K562 (cell line): ENCODE results near the gene GDF2.

Experiments
- ARID2 ChIP-seq: fragments of 450-650 bp; IDR thresholded peaks from 2 replicates; pipeline ENCODE4 v1.6.1; 2017; ENCODE audit warnings: antibody characterized with exemption, mild to moderate bottlenecking
- CC2D1A ChIP-seq: fragments of 450-650 bp; IDR thresholded peaks from 2 replicates; pipeline ENCODE4 v1.6.1; 2017; ENCODE audit warnings: mild to moderate bottlenecking
- CHD1 ChIP-seq: fragments of 200-600 bp; sonication (generic); IDR thresholded peaks from one replicate; pipeline ENCODE4 v1.6.1; 2012; ENCODE audit warnings: mild to moderate bottlenecking, moderate library complexity, low read length, inconsistent platforms
- EHMT2 ChIP-seq: fragments of 450-650 bp; IDR thresholded peaks from 2 replicates; pipeline ENCODE4 v1.6.1; 2018; ENCODE audit warnings: antibody characterized with exemption
- POLR2A ChIP-seq: fragments of 450-650 bp; conservative IDR thresholded peaks from 2 replicates; pipeline ENCODE4 v1.6.1; 2016
- POLR2AphosphoS5 ChIP-seq: IDR thresholded peaks from 2 replicates; pipeline ENCODE4 v1.6.1; 2011; ENCODE audit warnings: mild to moderate bottlenecking, low read depth, low read length, moderate library complexity; ENCODE audit not compliant: control insufficient read depth, insufficient read depth
- TAF1 ChIP-seq: IDR thresholded peaks from 2 replicates; pipeline ENCODE4 v1.6.1; 2011; ENCODE audit warnings: mild to moderate bottlenecking, low read length, moderate library complexity; ENCODE audit not compliant: insufficient read depth, control insufficient read depth, severe bottlenecking; ENCODE audit errors: extremely low read depth
- TRIM28 ChIP-seq: fragments of 450-650 bp; IDR thresholded peaks from 2 replicates; pipeline ENCODE4 v1.6.1; 2017
- YY1 ChIP-seq, 3 experiments: IDR thresholded peaks; 2 replicates each; pipeline ENCODE4 v1.6.1; 2011; ENCODE audit warnings: low read length in 2 of 3, mild to moderate bottlenecking in 2 of 3, moderate library complexity in 2 of 3, borderline replicate concordance in 1 of 3, control low read depth in 1 of 3, low read depth in 1 of 3; ENCODE audit not compliant: insufficient read depth in 3 of 3, insufficient replicate concordance in 2 of 3, control insufficient read depth in 1 of 3, insufficient read length in 1 of 3; ENCODE audit errors: extremely low read depth in 1 of 3
- ZNF140 ChIP-seq: fragments of 250-450 bp; sonication (Bioruptor Pico); IDR thresholded peaks from 2 replicates; pipeline ENCODE4 v1.8.0; 2021; ENCODE audit warnings: moderate library complexity, mild to moderate bottlenecking, inconsistent platforms
- ZSCAN29 ChIP-seq: fragments of 450-650 bp; IDR thresholded peaks from 2 replicates; pipeline ENCODE4 v1.6.1; 2017
- TF ChIP-seq, protein P1 (sequence below), 3 experiments: IDR thresholded peaks in 2 of 3; conservative IDR thresholded peaks in 1 of 3; 2 replicates each; pipeline ENCODE4 v1.5.1; 2011 to 2012; ENCODE audit warnings: low read length in 3 of 3, mild to moderate bottlenecking in 3 of 3, control low read depth in 2 of 3, improper control_type of control experiment in 1 of 3, inconsistent platforms in 1 of 3, low read depth in 1 of 3, mixed read lengths in 1 of 3, moderate library complexity in 1 of 3; ENCODE audit not compliant: insufficient read depth in 2 of 3
- TF ChIP-seq, protein P2 (sequence below): sonication (generic); formaldehyde crosslinking; IDR thresholded peaks from 2 replicates; pipeline ENCODE4 v1.8.0; 2023; ENCODE audit warnings: mild to moderate bottlenecking, missing genetic modification reagents

DNA sequence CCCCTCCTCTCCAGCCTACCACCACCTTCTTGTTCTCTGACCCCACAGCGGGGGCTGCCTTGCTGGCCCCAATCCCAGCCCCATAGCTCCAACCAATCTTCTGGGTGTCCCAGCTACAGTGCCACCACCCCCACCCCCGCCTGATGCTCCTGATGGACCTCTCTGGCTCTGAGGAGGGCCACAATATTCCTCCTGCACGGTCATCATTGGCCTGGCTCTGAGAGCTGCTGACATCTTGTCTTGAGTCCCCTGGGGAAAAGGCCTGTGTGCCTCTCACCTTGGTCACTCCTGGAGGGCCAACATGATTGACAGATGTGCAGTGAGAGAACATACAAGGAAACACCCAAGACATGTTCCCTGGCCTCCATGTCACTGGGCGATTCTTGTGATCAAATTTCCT is 7.6 kb downstream of the GDF2 start:
- TF ChIP-seq, protein P1, sequence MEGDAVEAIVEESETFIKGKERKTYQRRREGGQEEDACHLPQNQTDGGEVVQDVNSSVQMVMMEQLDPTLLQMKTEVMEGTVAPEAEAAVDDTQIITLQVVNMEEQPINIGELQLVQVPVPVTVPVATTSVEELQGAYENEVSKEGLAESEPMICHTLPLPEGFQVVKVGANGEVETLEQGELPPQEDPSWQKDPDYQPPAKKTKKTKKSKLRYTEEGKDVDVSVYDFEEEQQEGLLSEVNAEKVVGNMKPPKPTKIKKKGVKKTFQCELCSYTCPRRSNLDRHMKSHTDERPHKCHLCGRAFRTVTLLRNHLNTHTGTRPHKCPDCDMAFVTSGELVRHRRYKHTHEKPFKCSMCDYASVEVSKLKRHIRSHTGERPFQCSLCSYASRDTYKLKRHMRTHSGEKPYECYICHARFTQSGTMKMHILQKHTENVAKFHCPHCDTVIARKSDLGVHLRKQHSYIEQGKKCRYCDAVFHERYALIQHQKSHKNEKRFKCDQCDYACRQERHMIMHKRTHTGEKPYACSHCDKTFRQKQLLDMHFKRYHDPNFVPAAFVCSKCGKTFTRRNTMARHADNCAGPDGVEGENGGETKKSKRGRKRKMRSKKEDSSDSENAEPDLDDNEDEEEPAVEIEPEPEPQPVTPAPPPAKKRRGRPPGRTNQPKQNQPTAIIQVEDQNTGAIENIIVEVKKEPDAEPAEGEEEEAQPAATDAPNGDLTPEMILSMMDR (IDR thresholded peaks at IDR 0.05 in 2 of 3, conservative IDR thresholded peaks at IDR 0.05 in 1 of 3; ENCODE audit: insufficient read depth in 2 of 3, low read depth in 1 of 3, low read length in 3 of 3): no peak
- TF ChIP-seq ARID2 (no peak), POLR2A (no peak), TAF1 (no peak), YY1 (IDR thresholded peaks at IDR 0.05; ENCODE audit: borderline replicate concordance in 1 of 3, control insufficient read depth in 1 of 3, extremely low read depth in 1 of 3, insufficient read depth in 3 of 3, insufficient read length in 1 of 3, insufficient replicate concordance in 2 of 3, low read depth in 1 of 3, low read length in 2 of 3) (no peak), POLR2AphosphoS5 (no peak), CC2D1A (no peak), EHMT2 (no peak), CHD1 (no peak), TRIM28 (no peak), ZSCAN29 (no peak), ZNF140 (no peak)
- TF ChIP-seq, protein P2, sequence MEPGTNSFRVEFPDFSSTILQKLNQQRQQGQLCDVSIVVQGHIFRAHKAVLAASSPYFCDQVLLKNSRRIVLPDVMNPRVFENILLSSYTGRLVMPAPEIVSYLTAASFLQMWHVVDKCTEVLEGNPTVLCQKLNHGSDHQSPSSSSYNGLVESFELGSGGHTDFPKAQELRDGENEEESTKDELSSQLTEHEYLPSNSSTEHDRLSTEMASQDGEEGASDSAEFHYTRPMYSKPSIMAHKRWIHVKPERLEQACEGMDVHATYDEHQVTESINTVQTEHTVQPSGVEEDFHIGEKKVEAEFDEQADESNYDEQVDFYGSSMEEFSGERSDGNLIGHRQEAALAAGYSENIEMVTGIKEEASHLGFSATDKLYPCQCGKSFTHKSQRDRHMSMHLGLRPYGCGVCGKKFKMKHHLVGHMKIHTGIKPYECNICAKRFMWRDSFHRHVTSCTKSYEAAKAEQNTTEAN: no peak
